Mesenteric fat pad (tissue), 1 donor: Measurements from ENCODE around the gene SLF1. TPM values are rescaled to one million over a fixed set of nuclear protein-coding genes. Genes with fewer than 3 reads are reported as not detected.

ENCODE experiments used
- DNase-seq: peaks from one replicate; pipeline ENCODE4 v3.0.0-alpha.2; 2020; ENCODE audit warnings: low spot score
- total RNA-seq: library from RNA; stranded (reverse); fragmentation: NEBNext Ultra II Directional; extraction: Animal tissue kit (Norgen Biotek cat#: 25700); gene quantifications from one replicate; pipeline ENCODE4 v1.2.1, GENCODE V29; 2021
- donor health status: DM: yes; HTN: yes; CAD: no.

SLF1 gene
- total RNA-seq, 1 donor from 2014 or later = 3.3 TPM

DNA sequence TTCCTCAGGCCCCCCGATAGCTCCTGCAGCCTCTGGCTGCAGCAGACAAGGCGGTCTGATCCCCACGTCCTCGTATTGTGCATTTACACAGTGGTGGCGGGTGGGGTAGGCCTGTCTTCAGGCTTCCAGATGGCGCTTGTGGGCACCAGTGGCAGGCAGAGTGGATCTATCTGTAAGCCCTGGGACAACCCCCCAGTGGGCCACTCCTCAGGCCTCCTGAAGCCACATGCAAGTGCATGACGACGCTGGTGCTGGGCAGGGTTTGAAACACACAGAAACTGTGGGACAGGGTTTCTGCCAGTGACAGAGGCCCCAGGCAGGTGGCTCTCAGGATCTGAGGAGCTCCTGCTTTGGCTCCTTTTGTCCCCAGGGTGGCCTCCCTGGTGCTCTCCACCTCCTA lies 42.0 kb downstream of the SLF1 start:
- no peak for DNase-seq

DNA sequence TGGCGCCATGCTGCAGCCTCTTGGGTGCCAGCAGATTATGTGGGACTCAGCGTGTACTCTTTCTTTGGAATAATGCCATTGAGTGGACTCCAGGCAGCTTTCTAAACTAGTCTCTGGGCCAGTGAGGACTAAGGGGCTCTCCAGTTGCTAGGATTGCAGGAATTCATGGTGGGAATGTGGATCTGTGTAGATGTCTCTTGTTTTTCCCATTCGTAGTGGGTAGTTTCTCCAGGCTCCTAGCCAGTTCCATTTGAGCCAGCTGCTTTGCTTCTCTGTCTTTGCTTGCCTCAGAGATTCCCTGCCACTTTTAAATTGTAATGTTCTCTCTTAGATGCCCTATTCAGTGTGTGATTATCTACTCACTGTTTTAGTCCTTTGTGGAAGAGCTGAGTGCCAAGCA lies 42.6 kb downstream of the SLF1 start:
- DNase-seq = no peak

DNA sequence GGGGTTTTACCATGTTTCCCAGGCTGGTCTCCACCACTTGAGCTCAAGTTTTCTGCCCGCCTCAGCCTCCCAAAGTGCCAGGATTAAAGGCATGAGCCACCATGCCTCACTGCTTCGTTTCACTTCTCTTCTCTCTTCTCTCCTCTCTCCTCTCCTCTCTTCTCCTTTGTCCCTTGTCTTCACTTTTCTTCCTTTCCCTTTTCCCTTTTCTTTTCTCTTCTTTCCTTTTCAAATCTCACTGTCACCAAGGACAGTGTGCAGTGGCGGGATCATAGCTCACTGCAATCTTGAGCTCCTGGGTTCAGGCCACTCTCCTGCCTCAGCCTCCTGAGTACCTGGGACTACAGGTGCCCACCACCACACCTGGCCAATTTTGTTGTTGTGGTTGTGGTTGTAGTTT lies 49.5 kb downstream of the SLF1 start:
- no peak for DNase-seq

DNA sequence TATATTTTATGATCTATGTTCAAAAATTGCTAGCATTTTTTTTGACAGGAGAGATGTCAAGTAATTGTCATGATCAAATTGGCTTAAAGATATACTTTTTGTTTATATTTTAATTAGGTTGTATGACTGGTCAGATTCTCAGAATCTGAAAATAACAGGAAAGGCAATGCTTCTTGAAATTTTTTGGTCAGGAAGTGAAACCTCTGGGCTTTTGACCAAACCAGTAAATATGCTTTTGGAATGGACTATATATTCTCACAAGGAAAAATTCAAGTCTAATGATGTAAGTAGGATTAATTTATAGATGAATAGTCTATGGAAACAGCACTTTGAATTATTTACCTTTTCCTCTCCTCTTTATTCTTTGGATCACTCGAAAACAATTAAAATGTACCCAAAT lies 52.3 kb downstream of the SLF1 start:
- no peak for DNase-seq

DNA sequence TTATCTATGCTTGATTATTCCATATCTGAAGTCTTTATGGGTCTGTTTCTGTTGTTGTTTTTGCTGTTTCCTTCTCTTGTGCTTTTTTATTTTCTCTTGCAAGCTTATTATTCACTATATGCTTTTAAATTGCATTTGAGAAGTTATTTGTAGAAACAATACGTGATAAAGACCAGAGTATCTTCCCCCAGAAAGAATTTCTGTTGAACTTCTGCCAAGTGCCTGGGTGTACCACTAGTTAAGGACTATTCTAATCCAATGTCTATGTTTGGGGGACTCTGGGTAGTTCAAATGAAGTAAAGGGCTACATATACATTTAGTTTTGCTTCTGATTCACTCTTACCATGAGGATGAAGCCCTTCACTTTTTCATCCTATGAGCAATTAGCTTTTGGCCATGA lies 54.3 kb downstream of the SLF1 start:
- no peak for DNase-seq

DNA sequence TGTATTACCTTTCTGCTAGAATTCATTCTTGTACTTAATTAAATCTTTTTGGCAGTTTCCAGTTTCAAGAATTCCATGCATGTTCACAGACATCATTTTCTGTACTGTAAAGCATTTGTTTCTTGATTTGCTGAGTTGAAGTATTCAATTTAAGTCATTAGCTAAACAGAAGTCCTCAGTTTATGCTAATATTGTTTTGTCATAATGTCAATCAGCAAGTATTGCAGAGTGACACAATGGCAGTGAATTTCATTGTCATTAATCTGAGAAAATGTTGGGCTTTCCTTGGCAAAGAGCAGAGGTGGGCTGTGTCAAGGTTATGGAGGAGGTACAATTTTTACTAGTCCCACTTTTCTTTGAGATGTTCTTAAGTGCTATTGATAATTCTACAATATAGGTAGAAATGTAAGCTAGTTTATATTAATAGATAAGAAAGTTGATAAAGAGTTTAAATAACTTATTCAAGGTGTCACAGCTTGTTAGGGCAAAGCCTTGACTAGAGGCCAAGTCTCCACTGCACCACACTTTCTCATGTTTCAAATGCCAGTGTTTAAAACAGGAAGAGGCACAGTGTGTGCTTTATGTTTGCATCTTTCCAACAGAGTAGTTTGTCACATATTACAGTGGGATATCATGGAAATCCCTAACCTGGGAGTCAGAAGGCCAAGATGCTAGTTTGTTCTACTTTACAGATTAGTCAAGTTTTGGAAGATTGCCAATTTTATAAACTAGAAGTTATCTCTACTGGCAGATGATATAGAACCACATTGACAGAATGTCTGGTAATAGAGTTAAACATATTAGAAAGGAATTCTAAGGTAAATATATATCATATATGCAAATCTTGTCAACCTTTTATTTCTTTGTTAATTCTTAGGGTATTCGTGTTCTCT lies 56.3 kb downstream of the SLF1 start:
- DNase-seq = no peak

DNA sequence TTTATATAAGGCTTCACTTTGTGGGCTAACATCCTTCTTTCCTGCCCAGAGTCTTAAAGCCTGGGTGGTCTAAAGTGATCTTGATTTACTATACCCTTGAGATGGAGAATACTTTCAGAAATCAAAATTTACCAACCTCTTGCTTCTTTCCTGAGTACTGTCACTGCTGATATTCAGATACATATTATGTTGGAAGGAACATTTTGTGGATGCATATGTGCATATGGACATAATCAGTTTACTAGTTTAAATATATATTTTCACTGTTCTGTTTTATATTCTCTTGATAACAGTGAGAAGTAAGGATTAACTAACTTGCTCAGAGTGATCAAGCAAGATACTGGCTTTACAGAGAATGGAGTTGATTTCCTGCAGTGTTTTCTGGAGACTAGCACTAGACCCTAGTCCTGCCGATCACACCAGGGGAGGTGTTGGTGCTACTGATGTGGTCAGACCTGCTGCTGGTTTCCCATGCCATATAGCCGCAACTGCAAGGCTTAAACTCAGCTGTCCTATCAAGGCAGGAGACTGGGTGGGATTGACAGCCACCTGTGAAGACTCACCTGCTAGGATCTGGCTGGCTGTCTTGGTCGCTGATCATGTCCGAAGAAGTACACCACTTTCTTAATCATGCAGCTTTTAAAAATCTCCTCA lies 57.6 kb downstream of the SLF1 start:
- no peak for DNase-seq

DNA sequence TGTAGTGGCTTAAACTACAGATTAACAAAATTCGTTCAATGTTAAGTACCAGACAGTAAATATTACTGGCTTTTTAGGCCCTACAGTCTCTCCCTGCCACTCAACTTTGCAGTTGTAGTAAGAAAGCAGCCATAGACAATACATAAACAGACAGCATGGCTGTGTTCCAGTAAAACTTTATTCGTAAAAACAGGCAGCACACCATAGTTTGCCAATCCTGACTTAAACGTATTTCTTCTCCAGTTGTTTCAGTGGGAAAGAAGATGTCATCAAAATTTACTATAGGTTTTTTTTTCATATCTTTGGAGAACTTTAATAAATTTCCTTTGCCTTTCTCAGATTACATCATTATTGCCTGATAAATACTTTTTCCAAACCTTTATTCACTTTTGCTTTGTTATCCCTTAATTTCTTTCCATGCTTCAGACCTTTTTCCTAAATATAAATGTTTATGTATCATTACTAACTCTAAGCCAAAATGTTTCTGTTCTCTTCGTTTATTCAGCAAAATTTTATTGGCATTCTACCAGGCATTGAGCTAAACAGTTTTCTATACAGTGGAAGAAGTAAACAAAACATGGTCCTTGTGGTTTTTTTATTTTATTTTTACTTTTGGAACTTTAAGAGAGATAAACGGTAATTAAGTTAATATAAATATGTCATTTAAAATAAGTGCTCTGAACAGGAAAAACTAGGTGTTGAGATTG lies 64.5 kb downstream of the SLF1 start:
- DNase-seq = no peak

DNA sequence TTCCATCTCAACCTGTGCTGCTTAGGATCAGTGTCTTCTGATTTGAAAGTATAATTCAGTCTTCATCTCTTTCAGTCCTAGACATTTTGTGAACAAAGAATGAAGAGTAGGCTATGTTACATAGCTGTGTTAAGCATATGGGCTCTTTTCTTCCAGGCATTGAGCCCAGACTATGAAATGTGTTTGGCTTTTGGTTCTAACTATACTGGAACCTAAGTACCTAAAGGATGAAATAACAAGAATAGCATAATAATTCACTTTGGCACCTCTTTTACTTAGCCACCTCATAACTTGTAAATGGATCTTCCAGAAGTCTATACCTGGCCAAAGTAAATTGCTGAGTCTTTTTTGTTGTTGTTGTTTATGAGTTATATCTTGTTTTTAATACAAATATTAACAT lies 71.4 kb downstream of the SLF1 start:
- no peak for DNase-seq

DNA sequence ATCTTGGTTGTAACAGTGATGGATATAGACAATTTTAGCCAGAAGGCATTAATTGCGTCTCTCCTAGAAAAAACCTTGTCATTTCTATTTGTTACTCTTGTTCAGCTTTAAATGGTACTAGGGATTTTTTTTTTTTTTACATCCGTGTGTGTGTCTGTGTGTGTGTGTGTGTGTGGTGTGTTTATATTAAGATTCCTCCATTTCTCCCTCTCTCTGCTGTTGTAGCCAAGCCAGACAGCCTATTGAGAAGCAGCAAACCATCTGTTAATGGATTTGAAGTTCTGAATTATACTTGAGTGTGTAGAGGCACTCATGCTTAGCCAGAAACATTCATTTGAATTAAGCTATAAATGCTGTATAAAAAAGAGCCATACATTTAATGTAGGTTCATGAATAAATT lies 72.3 kb downstream of the SLF1 start:
- no peak for DNase-seq

DNA sequence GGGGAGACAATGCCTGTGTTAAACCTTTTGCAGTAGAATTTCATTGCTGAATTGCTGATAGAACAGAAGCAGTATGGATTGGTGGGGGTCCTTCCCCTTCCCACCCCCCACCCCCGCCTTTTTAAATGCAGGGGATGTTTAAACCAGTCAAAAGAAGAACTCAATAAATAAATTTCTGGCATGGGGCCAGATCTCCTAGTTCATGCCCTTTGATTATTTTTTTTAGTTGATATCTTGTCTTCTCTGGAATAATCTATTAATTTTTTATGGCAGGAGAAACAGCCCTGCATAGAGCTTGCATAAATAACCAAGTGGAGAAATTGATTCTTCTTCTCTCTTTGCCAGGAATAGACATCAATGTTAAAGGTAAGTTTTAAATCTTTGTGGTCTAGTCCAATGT lies 72.8 kb downstream of the SLF1 start:
- DNase-seq = no peak

DNA sequence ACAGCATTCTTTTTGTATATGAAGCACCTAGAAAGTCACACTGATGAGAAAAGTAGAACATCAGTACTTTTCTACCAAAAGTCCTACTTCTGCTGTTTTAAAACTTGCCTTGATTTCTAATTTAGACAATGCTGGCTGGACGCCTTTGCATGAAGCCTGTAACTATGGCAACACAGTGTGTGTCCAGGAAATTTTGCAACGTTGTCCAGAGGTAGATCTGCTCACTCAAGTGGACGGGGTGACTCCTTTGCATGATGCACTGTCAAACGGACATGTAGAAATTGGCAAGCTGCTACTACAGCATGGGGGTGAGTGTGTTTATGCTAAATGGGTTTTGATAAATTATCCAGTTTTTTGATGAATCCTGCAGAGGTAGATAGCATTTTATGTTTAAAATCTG lies 73.5 kb downstream of the SLF1 start:
- DNase-seq = no peak

DNA sequence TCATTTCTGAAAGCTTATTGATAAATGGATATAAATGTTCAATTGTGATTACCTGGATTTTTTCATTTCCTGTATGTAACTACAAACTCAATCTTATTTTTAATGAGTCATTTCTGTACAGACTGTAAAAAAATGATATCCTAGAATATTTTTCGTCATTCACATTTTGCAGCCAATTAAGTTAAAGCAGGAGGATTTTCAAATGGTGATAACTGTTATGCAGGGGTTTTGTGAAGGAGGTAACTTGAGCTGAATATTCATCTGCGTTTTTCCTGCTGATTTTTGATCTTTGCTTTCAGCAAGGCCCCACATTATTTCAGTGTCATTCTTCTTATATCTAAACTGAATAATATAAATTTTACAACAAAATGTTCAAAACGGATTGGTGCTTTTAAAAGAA lies 74.1 kb downstream of the SLF1 start:
- DNase-seq = no peak

DNA sequence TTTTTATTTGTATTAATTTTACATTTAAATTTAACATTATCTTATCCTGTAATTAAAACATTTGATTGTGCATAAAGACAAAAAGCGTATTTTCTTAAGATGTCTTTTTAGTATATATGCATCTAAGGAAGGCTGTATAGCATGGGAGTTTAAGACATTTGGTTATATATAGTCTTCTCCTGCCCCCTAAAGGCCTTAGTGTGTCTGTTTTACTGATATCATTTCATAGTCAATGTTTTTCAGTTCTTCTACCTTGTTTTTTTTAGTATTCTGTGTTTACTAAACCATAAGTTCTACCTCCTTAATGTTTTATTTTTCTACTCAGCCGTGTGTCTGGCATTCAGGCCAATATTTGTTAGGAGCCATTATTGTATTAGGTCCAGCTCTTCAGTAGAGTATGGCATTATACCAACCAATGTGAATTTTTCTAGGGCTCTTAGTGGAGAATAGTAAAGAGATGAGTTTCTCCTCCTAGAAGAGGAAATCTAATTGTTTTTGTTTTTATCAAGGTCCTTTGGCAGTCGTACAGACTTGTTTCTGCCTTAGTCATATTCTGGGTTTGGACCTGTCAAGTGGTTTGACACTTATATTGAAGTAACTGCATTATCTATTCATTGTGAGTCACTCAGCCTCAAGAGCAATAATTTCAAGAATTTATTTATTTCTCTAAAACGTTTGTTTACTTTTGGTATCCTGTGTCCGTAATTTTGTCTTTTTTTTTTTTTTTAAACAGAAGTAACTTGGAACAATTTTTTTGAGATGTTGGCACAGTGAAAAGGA lies 74.8 kb downstream of the SLF1 start:
- DNase-seq = no peak

DNA sequence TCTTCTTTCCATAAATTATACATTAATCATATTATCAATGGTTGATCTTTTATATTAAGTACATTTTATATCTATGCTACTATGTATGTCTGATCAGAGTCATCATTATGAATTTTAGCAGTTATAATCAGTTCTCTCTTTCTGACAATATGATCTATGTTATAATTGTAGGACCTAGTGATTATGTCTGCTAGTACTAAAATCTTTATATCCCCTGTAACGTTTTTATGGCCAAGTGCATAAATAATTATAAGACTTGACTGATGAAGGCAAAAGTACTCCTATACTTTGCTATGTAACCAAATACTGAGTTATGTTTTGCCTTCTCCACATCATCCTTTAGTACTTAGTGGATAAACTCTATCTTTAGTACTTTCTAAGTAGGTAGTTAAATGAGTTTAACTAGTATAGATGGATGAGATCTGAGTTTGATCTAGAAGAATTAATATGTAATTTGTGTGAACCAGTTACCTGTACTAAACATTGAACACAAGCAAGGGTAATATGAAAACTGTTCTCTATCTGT lies 75.4 kb downstream of the SLF1 start:
- DNase-seq = no peak

DNA sequence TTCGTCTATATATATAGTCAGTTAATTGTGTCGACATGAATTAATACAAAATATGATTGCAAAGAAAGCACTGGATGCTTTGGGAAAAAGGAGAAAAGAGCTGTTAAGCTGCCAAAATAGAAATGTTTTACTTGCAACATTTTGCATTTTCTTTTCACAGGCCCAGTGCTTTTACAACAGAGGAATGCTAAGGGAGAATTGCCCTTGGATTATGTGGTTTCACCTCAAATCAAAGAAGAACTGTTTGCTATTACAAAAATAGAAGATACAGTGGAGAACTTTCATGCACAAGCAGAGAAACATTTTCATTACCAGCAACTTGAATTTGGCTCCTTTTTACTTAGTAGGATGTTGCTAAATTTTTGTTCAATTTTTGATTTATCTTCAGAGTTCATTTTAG lies 76.2 kb downstream of the SLF1 start:
- DNase-seq = no peak

DNA sequence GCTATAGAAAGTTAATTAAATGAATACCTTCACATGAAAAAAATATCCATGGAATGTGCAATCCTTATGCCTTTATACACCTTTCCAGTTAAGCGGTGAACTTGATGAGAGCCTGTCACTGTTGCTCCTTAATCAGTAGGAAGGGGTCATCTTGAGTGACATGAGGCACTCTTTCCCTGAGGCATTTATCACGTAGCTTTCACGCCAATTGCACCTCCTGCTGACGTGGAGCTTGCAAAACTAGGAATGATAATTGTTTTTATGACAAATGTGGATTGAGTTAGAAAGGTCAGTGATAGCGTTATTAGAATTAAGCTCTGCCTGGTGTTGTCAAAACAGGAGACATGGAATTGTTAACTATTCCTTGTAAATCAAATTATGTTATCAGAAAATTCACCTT lies 79.7 kb downstream of the SLF1 start:
- DNase-seq = no peak

DNA sequence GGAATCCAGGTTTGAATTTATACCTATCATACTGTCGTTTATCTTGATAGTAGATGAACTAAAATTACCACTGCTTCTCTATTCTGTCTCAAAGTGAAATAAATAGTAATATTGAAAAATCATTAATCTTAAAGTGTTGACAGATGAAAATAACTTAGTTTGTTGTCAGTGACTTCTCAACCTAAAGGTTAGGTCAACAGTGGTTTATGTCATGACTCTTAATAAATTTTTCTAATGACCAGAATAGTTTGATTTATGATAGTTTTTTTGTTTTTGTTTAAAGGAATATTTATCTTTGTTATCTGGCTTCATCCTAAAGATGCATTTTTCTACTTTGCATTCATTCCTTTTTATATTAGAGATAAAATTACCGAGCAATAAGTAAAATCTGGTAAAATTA lies 81.1 kb downstream of the SLF1 start:
- no peak for DNase-seq

DNA sequence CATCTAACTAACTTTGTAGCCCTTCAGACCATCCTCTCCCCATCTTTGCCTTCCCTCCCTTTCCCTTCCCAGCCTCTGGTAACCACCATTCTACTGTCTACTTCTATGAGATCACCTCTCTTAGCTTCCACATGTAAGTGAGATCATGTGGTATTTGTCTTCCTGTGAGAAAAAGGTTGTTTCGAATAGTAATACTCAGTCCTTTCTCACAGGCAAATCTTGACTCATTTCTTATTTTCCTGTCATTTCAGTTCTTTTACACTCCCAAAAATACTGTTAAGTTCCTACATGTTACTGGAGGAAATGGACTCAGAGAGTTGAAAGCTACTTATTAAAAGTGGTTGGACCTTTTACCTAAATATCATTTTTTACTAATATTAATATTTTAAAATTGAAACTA lies 82.1 kb downstream of the SLF1 start:
- DNase-seq = no peak

DNA sequence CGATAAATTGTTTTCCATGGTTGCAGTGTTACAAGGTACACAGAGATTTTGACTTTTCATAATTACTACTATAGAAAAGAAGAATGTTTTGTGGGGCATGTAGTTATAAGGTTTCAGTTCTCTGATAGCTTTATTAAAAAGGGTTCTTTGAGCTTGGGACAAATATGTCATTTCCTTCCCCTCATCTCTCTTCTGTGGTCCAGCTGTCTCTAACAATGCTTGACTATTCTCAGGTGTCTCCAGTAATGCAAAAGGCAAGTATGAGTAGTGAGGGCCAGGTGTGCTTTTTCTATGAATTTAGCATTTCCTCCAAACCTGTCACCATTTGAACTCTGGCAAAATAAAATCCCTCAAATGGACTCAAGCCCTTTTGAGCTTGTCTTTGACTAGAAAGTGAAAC lies 84.3 kb downstream of the SLF1 start:
- DNase-seq = no peak

DNA sequence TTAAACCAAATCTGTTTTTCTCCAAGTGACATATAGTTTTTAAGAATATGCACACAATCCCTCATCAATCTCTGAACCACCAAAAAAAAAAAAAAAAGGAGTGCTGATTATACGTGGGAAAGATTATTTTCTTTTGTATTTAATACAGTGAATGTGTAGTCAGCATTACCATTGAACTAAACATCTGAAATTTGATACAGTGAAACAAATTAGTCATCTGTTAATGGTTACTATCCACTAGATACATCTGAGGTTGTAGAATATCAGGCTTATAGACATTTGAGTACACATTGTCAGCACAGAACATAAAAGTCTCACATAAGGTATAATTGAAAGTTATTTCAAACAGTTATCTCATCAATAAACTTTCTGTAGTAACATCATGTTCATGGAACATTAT lies 87.0 kb downstream of the SLF1 start:
- no peak for DNase-seq
